Measurements from ENCODE around the gene HYKK. TPM values are rescaled to one million over a fixed set of nuclear protein-coding genes. Genes with fewer than 3 reads are reported as not detected.
A peak's percentile ranks its signal among the peaks of the same experiment; 100 is the strongest.

The HYKK gene
- total RNA-seq, 1 experiment from 2014 or later, result 3.1 TPM

- no peaks in the 10 kb centered on the region for H3K27me3 Mint-ChIP-seq (ENCODE audit: low read depth)
- H2AK5ac ChIP-seq (ENCODE audit: insufficient read length, low read length), result no peak overlapping the region
- no peaks in the 10 kb centered on the region for H3K79me1 ChIP-seq (ENCODE audit: insufficient read depth, low read depth, low read length, poor library complexity, severe bottlenecking)
- no CpG with 5 or more reads among the region's 3 CpGs for WGBS (ENCODE audit: extremely low coverage, insufficient read length, low lambda C conversion rate)
- no peak overlapping the region for H3T11ph ChIP-seq (ENCODE audit: low read length)
- H4K5ac ChIP-seq (ENCODE audit: insufficient read length, low read depth, low read length), result no peak overlapping the region
- H4K91ac ChIP-seq (ENCODE audit: insufficient read length, low read depth, low read length), result no peak overlapping the region
- no peaks in the 10 kb centered on the region for H3K4me1 ChIP-seq (ENCODE audit: insufficient read depth, low read length)
- H3K27me3 ChIP-seq (ENCODE audit: insufficient read depth, low read length), result no peaks in the 10 kb centered on the region
- H2BK12ac ChIP-seq (ENCODE audit: insufficient read length, low read depth, low read length), result no peak overlapping the region
- no peak overlapping the region for H3K4me2 ChIP-seq (ENCODE audit: insufficient read depth, insufficient read length, low read length)
- no peak overlapping the region for H3K27ac ChIP-seq (ENCODE audit: insufficient read length, low read depth, low read length)
- no peak overlapping the region for H2BK5ac ChIP-seq (ENCODE audit: insufficient read length, low read length)
- H3K56ac ChIP-seq (ENCODE audit: insufficient read length, low read depth, low read length), result no peak overlapping the region
- H3K9me3 Mint-ChIP-seq, result no peaks in the 10 kb centered on the region
- H4K8ac ChIP-seq (replicated peaks; ENCODE audit: insufficient read length, low read depth, low read length), result no peak overlapping the region
- peak overlapping the region in 1 of 3 experiments; percentile 21; a peak in 1 of 7 replicates for H3K27ac Mint-ChIP-seq
- H3K4me3 Mint-ChIP-seq, result no peak overlapping the region
- H3K9ac ChIP-seq (ENCODE audit: extremely low read depth, insufficient read length, low read length), result no peak overlapping the region
- H3K23ac ChIP-seq (ENCODE audit: insufficient read length, low read depth, low read length), result no peak overlapping the region
- H4K20me1 ChIP-seq (ENCODE audit: control insufficient read depth, insufficient read depth, insufficient read length), result no peaks in the 10 kb centered on the region
- H2BK15ac ChIP-seq (ENCODE audit: low read depth, low read length), result no peak overlapping the region
- H3K4ac ChIP-seq (ENCODE audit: low read depth, low read length), result no peak overlapping the region
- TF ChIP-seq, protein P1, sequence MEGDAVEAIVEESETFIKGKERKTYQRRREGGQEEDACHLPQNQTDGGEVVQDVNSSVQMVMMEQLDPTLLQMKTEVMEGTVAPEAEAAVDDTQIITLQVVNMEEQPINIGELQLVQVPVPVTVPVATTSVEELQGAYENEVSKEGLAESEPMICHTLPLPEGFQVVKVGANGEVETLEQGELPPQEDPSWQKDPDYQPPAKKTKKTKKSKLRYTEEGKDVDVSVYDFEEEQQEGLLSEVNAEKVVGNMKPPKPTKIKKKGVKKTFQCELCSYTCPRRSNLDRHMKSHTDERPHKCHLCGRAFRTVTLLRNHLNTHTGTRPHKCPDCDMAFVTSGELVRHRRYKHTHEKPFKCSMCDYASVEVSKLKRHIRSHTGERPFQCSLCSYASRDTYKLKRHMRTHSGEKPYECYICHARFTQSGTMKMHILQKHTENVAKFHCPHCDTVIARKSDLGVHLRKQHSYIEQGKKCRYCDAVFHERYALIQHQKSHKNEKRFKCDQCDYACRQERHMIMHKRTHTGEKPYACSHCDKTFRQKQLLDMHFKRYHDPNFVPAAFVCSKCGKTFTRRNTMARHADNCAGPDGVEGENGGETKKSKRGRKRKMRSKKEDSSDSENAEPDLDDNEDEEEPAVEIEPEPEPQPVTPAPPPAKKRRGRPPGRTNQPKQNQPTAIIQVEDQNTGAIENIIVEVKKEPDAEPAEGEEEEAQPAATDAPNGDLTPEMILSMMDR (conservative IDR thresholded peaks at IDR 0.05), result no peak
- H3K23me2 ChIP-seq (ENCODE audit: insufficient read length, low read depth, low read length, poor library complexity, severe bottlenecking), result no peaks in the 10 kb centered on the region
- H3K14ac ChIP-seq (ENCODE audit: insufficient read depth, low read length), result no peak overlapping the region
- no peaks in the 10 kb centered on the region for H3K79me2 ChIP-seq (ENCODE audit: insufficient read depth, low read length)
- H2BK120ac ChIP-seq (ENCODE audit: low read depth, low read length, poor library complexity, severe bottlenecking), result no peak overlapping the region
- H3K18ac ChIP-seq (ENCODE audit: insufficient read length, low read depth, low read length), result no peak overlapping the region
- peaks cover 15 to 52% (median 31%) of the 10 kb centered on the region in 3 experiments; a peak in 5 of 7 replicates for H3K36me3 Mint-ChIP-seq (ENCODE audit: insufficient read depth in 1 of 3, low read depth in 3 of 3)
- H2BK20ac ChIP-seq (ENCODE audit: low read depth, low read length, poor library complexity, severe bottlenecking), result no peak overlapping the region
- no peaks in the 10 kb centered on the region for H3K9me3 ChIP-seq (ENCODE audit: control insufficient read depth, low read depth, low read length)
- H3K4me1 Mint-ChIP-seq, result no peaks in the 10 kb centered on the region
- no peak overlapping the region for H2AFZ ChIP-seq (ENCODE audit: low read length)
- DNase-seq, result no peak
Observed at GRCh38 chr15:78550815-78551214, 43.4 kb downstream of the HYKK start.
